Stimulated activated naive CD4-positive, alpha-beta T cell treated with Interleukin-2 at 50 U/mL for 16 hours (primary cell): Measurements from ENCODE around the gene ACAA2.

Source experiments
- DNase-seq: peaks from one replicate; lab custom pipeline; 2025; lab: John Stamatoyannopoulos, UW

ACAA2 gene

DNA sequence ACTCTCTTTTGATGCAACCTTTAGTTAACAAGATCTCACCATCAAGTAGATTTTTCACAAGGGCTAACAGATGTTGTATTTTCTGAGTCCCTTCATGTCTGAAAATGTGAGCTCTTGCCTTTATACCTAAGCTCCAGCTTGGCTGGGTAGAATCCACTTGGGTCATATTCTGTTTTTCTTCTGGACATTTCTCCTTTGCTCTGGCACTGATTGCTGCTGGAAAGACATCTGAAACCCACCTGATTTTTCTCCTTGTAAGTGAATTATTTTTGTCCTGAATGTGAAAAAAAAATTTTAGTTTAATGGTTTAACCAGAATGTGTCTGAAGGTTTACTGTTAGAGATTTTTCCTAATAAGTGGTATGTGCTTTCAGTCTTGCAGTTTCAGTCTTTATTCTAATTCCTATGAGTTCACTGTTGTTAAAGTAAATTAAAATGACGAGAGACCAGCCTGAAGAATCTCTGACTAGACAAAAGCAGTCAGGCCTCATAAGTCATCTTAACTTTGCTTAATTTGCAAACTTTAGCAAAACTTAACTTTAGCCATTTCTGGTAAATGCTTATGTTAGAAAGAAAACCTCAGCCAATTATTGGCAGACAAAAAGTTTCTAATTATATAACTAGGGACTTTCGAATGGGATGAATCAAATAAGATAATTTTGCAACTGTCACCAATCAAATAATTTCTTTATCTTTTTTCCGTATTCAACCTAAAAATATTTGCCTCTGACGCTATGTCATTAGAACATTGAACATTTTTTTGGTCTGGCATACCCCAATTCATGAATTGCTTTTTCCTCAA is 70.8 kb downstream of the ACAA2 start:
- DNase-seq: no peak

DNA sequence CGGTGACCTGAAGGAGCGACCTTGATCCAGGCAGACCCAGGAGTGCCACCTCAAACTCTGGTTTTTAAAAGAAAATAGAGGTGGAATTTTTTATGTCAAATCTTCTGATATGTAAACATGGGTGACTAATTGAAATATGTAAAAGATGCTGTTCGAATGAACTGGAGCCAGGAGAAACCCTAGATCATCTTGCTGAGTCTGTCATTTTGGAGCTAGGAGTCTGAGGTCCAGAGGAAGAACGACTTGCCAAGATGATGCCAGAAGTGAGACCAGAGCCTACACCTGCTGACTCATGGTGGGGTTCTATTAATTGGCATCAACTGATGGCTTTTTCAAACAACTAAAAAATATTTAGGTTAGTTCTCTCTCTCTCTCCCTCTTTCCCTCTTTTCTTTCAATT is 74.1 kb downstream of the ACAA2 start:
- no peak for DNase-seq

DNA sequence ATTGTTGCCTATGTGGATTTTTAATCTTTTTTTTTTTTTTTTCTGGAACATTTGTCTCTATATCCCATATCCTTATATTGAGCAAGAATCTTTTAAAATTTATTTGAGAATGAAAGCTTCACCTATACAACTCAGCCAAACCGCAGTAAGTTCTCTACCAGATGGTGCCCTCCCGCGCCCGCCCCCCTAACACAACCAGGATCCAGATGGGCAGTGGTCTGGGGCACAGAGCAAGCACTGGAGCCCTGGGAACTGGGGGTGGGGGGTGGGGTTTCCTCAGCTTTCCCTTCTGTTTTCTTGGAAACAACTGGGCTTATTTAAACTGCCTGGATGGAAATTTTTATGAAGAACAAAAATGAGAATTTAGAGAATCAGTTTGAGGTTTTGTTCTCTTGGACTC is 74.6 kb downstream of the ACAA2 start:
- no peak for DNase-seq

DNA sequence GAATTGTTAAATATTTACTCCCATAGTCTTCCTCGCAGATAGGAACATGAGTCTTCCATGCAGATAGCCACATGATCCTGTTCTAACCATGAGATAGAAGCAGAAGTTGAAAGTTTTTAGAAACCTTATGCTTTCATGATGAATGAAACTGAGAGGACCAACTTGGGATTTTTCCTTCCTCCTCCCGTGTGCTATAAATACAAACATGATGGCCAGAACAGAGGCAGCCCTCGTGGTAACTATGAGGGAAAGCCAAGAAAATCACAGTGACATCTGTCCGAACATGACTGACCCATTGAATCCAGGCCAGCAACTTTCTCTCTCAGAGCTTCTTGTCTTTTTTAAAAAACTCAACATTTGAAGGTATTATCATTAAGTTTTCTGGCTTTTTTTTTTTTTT is 78.5 kb downstream of the ACAA2 start:
- DNase-seq: no peak

DNA sequence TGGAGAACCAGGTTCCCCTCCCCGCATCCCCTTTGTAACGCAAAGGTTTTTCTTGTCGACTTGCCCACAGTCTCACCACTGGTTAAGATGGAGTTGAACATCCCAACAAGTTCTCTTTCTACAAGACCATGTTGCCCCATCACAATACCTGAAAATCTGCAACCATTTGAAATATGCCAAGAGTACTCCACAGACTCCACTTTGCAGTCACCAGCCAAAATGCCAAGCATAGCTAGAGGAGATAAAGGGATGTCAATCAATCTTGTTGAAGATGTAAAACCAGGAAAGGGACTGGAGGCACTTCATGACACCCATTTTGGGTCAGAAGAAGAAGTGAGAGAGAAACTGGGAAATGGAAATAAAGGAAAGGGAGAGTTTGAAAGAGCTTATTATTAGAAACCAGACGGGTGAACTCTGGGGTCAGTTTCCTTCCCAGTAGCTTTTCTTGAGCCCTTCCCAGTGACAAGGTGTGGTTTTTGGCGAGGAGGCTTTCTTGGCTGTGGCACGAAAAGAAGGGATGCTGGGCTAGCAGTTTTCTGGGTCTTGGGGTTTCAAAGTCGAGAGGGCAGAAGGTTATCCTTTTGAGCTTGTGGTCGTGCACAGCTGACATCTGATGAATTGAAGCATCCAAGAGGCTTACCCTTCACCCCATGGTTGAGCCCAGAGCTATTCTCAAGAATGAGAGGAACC is 79.3 kb downstream of the ACAA2 start:
- DNase-seq: no peak

DNA sequence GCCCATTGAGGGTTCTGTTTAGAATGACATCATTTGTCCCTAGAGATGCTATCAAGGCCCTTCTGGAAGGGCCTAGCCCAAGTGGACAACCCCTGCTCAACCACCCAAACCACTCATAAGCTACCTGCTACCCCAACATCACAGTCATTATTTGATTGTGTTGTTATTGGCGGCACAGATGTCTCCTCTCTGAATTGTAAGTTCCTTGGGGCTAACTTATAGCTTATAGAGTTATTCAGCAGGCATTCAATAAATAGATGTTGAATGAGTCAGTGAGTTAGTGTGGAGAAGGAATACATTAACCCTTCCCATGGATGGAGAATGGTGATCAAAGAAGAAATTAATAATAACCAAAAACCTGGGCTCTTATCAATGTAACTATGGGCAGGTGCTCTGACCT is 80.0 kb downstream of the ACAA2 start:
- no peak for DNase-seq
